ENCODE data around the gene MRPS17. TPM values are rescaled to one million over a fixed set of nuclear protein-coding genes. Genes with fewer than 3 reads are reported as not detected.

MRPS17 gene
- polyA plus RNA-seq, 1 experiment, result 8.5 TPM

DNA sequence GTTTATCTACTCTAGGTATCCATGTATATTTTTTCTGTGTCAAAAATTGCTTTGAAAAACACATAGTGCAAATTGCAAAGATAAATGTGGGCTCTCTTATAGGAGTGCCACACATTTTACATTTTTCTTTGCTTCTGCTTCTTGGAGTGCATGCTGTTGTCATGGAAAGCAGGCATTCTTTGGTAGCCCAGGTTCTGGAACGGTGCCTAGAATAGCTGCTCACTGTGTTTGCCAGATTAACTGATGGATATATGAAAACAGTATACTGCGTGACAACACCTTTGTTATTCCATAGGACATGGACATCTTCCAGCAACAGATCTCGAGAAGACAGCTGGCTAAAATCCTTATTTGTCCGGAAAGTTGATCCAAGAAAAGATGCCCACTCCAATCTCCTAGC is 26.2 kb downstream of the MRPS17 start:
- Histone ChIP-seq H3K4me3 (ENCODE audit: low read depth, low read length) (no peak overlapping the region), H3K27me3 (ENCODE audit: control insufficient read depth, insufficient read depth, low read length) (no peaks in the 10 kb centered on the region), H3K36me3 (ENCODE audit: control insufficient read depth, insufficient read depth, low read length) (peaks cover 7% of the 10 kb centered on the region; the same call in 1 of the 2 replicates)
- TF ChIP-seq, protein P1, sequence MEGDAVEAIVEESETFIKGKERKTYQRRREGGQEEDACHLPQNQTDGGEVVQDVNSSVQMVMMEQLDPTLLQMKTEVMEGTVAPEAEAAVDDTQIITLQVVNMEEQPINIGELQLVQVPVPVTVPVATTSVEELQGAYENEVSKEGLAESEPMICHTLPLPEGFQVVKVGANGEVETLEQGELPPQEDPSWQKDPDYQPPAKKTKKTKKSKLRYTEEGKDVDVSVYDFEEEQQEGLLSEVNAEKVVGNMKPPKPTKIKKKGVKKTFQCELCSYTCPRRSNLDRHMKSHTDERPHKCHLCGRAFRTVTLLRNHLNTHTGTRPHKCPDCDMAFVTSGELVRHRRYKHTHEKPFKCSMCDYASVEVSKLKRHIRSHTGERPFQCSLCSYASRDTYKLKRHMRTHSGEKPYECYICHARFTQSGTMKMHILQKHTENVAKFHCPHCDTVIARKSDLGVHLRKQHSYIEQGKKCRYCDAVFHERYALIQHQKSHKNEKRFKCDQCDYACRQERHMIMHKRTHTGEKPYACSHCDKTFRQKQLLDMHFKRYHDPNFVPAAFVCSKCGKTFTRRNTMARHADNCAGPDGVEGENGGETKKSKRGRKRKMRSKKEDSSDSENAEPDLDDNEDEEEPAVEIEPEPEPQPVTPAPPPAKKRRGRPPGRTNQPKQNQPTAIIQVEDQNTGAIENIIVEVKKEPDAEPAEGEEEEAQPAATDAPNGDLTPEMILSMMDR (IDR thresholded peaks at IDR 0.05; ENCODE audit: insufficient read depth, low read depth, low read length), result no peak
- ChIA-PET CTCF (interaction anchor here (1.1 to 2.5 kb wide), 4 partner anchors 10 to 86 kb away, joined by 3 to 9 read pairs (median 4); partner anchors contain the start of gene NIPSNAP2), POLR2A (no interaction called here)
- peak; percentile 61 for DNase-seq (ENCODE audit: low read depth)

DNA sequence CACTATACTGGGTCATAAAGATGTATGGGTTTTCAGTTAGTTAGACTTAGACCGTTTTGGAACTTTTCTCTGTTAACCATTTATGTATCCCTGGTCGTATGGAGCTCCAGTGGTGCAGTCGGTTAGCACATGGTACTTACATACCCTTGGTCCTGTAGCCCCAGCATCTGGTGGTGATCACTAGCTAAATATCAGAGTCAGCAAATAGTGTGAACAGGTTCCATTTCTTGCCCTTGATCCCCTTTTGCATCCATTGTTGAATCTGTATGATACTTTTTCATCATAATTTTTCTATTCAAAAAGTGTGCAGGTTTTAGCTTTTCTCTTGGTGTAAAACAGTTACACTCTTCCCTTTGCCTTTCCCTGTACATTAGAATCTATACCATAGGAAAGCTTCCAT is 28.6 kb downstream of the MRPS17 start:
- TF ChIP-seq, protein P1 (IDR thresholded peaks at IDR 0.05; ENCODE audit: insufficient read depth, low read depth, low read length), result no peak
- DNase-seq (ENCODE audit: low read depth), result no peak
- Histone ChIP-seq H3K4me3 (ENCODE audit: low read depth, low read length) (no peak overlapping the region), H3K36me3 (ENCODE audit: control insufficient read depth, insufficient read depth, low read length) (peaks cover 8% of the 10 kb centered on the region), H3K27me3 (ENCODE audit: control insufficient read depth, insufficient read depth, low read length) (no peaks in the 10 kb centered on the region)
- CTCF ChIA-PET, result interaction anchor here (1.1 to 1.8 kb wide), 4 partner anchors 9 to 113 kb away, joined by 3 to 9 read pairs (median 5); partner anchors contain the start of genes NIPSNAP2 and PHKG1
- POLR2A ChIA-PET, result interaction anchor here (0.5 kb wide), 1 partner anchor 10 kb away, joined by 11 read pairs; no protein-coding TSS in a partner anchor

DNA sequence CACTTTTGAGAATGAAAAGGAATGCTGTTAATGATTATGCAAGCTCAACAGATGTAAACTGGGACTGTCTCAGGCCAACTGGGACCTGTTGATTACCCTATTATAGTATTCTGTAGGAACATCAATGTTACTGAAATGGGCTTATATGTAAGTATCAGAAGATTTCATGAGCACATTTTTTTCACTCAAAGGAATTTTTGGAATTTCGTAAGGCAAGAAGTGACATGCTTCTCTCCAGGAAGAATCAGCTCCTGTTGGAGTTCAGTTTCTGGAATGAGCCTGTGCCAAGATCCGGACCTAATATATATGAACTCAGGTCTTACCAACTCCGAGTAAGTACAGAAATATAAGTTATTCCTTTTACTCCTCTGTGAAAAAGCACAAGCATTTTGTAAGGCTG is 31.9 kb downstream of the MRPS17 start:
- TF ChIP-seq, protein P1 (IDR thresholded peaks at IDR 0.05; ENCODE audit: insufficient read depth, low read depth, low read length), result no peak
- no peaks in the 10 kb centered on the region for H3K27me3 ChIP-seq (ENCODE audit: control insufficient read depth, insufficient read depth, low read length)
- ChIA-PET POLR2A (interaction anchor here (0.5 kb wide), 1 partner anchor 342 kb away, joined by 8 read pairs; no protein-coding TSS in a partner anchor), CTCF (interaction anchor here (0.7 to 1.5 kb wide), 4 partner anchors 10 to 67 kb away, joined by 3 to 7 read pairs (median 4); no protein-coding TSS in a partner anchor)
- no peak overlapping the region for H3K4me3 ChIP-seq (ENCODE audit: low read depth, low read length)
- DNase-seq (ENCODE audit: low read depth), result no peak
- H3K36me3 ChIP-seq (ENCODE audit: control insufficient read depth, insufficient read depth, low read length), result peaks cover 9% of the 10 kb centered on the region

DNA sequence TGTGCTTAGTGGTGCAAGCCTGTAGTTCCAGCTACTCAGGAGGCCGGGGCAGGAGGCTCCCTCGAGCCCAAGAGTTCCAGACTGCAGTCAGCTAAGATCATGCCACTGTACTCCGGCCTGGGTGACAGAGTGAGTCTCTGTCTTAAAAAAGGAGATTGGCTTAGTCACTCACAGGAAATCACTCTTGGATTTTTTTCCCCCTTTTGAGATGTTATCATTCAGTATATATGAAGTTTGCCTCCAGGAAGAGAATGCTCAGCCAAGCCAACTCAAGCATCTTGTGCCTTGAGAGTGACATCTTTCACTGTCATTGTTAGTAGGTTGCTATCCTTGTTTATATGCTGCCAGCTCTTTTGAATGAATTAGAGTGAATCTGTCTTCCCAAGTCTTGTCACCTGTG is 40.7 kb downstream of the MRPS17 start:
- CTCF ChIA-PET, result interaction anchor here (0.7 kb wide), 1 partner anchor 13 kb away, joined by 3 read pairs; no protein-coding TSS in a partner anchor
- Histone ChIP-seq H3K4me3 (ENCODE audit: low read depth, low read length) (no peak overlapping the region), H3K36me3 (ENCODE audit: control insufficient read depth, insufficient read depth, low read length) (peaks cover 6% of the 10 kb centered on the region), H3K27me3 (ENCODE audit: control insufficient read depth, insufficient read depth, low read length) (no peaks in the 10 kb centered on the region)
- POLR2A ChIA-PET, result interaction anchor here (0.6 kb wide), 1 partner anchor 85 kb away, joined by 3 read pairs; no protein-coding TSS in a partner anchor
- TF ChIP-seq, protein P1 (IDR thresholded peaks at IDR 0.05; ENCODE audit: insufficient read depth, low read depth, low read length), result no peak
- DNase-seq (ENCODE audit: low read depth), result no peak

DNA sequence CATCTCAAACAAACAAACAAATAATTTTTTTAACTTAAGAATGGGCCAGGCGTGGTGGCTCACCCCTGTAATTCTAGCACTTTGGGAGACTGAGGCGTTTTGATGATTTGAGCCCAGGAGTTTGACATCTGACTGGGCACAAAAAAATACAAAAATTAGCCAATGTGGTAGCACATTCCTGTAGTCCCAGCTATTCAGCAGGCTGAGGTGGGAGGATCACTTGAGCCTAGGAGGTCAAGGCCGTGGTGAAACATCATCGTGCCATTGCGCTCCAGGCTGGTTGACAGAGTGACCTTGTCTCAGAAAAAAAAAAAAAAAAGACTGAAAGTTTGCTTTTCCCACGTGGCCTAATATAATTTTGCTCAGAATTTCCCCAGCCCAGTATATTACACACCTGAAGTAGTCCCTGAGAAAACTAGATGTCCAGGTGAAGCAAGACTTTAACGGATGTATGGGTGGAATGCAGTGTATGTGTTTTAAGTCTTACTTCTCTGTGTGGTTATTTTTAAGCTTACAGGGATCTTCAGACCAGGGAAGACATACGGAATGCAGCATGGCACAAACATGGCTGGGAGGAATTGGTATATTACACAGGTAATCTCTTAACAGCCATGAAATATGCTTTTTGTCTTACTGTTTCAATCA is 45.3 kb downstream of the MRPS17 start:
- no peaks in the 10 kb centered on the region for H3K27me3 ChIP-seq (ENCODE audit: control insufficient read depth, insufficient read depth, low read length)
- TF ChIP-seq, protein P1 (IDR thresholded peaks at IDR 0.05; ENCODE audit: insufficient read depth, low read depth, low read length), result no peak
- POLR2A ChIA-PET, result no interaction called here
- CTCF ChIA-PET, result interaction anchor here (1.5 kb wide), 1 partner anchor 10 kb away, joined by 3 read pairs; no protein-coding TSS in a partner anchor
- H3K36me3 ChIP-seq (ENCODE audit: control insufficient read depth, insufficient read depth, low read length), result peaks cover 11% of the 10 kb centered on the region
- no peak overlapping the region for H3K4me3 ChIP-seq (ENCODE audit: low read depth, low read length)
- DNase-seq (ENCODE audit: low read depth), result no peak
